ENCODE results near the gene FRYL.
"Not testable (repeated sequence)": the region's sequence is repeated elsewhere in the genome, so short reads cannot be mapped to it uniquely, and the experiment has no call there.

The FRYL gene

GRCh38 chr4:48785302-48785701, 5.2 kb upstream of the FRYL start:
- no peak for DNase-seq (ENCODE audit: low spot score)

GRCh38 chr4:48781968-48782367, 1.9 kb upstream of the FRYL start:
- no peak for DNase-seq (ENCODE audit: low spot score)

GRCh38 chr4:48780865-48781214, 761 bp upstream of the FRYL start:
- DNase-seq (ENCODE audit: low spot score) = peak; percentile 19

- peak; percentile 79 for DNase-seq (ENCODE audit: low spot score)
Observed at GRCh38 chr4:48779095-48779997, 733 bp downstream of the FRYL start.

- DNase-seq (ENCODE audit: low spot score) = peak; percentile 54
Observed at GRCh38 chr4:48778431-48779094, 1.5 kb downstream of the FRYL start.

- DNase-seq (ENCODE audit: low spot score) = no peak
Observed at GRCh38 chr4:48777739-48778138, 2.3 kb downstream of the FRYL start.

- DNase-seq (ENCODE audit: low spot score) = no peak
Observed at GRCh38 chr4:48774760-48775710, 5.0 kb downstream of the FRYL start.

GRCh38 chr4:48772556-48772955, 7.5 kb downstream of the FRYL start:
- DNase-seq (ENCODE audit: low spot score) = no peak

- no peak for DNase-seq (ENCODE audit: low spot score)
Observed at GRCh38 chr4:48767055-48767929, 12.8 kb downstream of the FRYL start.

GRCh38 chr4:48766131-48766792, 13.8 kb downstream of the FRYL start:
- no peak for DNase-seq (ENCODE audit: low spot score)

- no peak for DNase-seq (ENCODE audit: low spot score)
Observed at GRCh38 chr4:48762408-48762807, 17.7 kb downstream of the FRYL start.

- no peak for DNase-seq (ENCODE audit: low spot score)
Observed at GRCh38 chr4:48761286-48761685, 18.8 kb downstream of the FRYL start.

GRCh38 chr4:48758703-48759102, 21.4 kb downstream of the FRYL start:
- not testable (repeated sequence) for DNase-seq (ENCODE audit: low spot score)

GRCh38 chr4:48756689-48757220, 23.3 kb downstream of the FRYL start:
- DNase-seq (ENCODE audit: low spot score) = no peak

GRCh38 chr4:48755281-48755680, 24.8 kb downstream of the FRYL start:
- DNase-seq (ENCODE audit: low spot score) = no peak

GRCh38 chr4:48753159-48753558, 26.9 kb downstream of the FRYL start:
- DNase-seq (ENCODE audit: low spot score) = no peak

- DNase-seq (ENCODE audit: low spot score) = peak; percentile 15
Observed at GRCh38 chr4:48752726-48753125, 27.4 kb downstream of the FRYL start.

GRCh38 chr4:48752246-48752645, 27.8 kb downstream of the FRYL start:
- no peak for DNase-seq (ENCODE audit: low spot score)

- DNase-seq (ENCODE audit: low spot score) = no peak
Observed at GRCh38 chr4:48748949-48749596, 31.0 kb downstream of the FRYL start.

All from GM03348 (cell line).